HepG2 (cell line): Measurements from ENCODE around the gene SSR2. TPM values are rescaled to one million over a fixed set of nuclear protein-coding genes. Genes with fewer than 3 reads are reported as not detected.

ENCODE experiments used
- ATAC-seq: fragments of 200-7000 bp; cut with Tn5 transposase; 3 replicates; pipeline ENCODE4 v1.9.1; 2020; ENCODE audit warnings: mild to moderate bottlenecking, moderate library complexity
- BruUV-seq: library from RNA; stranded (reverse); fragments of 400-500 nt; replicated peaks from 2 replicates; lab custom pipeline; 2021; lab: Mats Ljungman, UMichigan
- CTCF ChIA-PET: fragments of 300-600 bp; formaldehyde crosslinking; extraction: SDS; loops from one replicate; lab custom pipeline; 2021; ENCODE audit warnings: low total read pairs, inconsistent platforms, low intra/inter-chr PET ratio; lab: Yijun Ruan, JAX
- POLR2A ChIA-PET: fragments of 350-600 bp; sonication (Branson Sonifier 250); formaldehyde crosslinking; loops from one replicate; lab custom pipeline; 2020; ENCODE audit warnings: antibody characterized with exemption, inconsistent platforms; lab: Yijun Ruan, JAX
- DNase-seq: peaks from one replicate; pipeline ENCODE4 v3.0.0-alpha.2; 2015; ENCODE audit warnings: low spot score
- FAIRE-seq: peaks from 3 replicates; lab custom pipeline; 2011; peaks lifted over from hg19 to GRCh38; lab: Jason Lieb, UNC
- H2AFZ ChIP-seq: one replicate; pipeline ENCODE4 v1.6.1; 2011; ENCODE audit warnings: low read length, inconsistent platforms
- H3K27ac ChIP-seq: fragments of 300-600 bp; 3 replicates; pipeline ENCODE4 v1.8.0; 2011; ENCODE audit warnings: mixed run types, mild to moderate bottlenecking, mixed read lengths, low read length, inconsistent platforms; ENCODE audit not compliant: insufficient read depth; ENCODE audit errors: extremely low read length
- H3K27me3 ChIP-seq, 2 experiments: fragments of 200-600 bp in 1 of 2; 2 replicates in 1 of 2; 3 replicates in 1 of 2; pipeline versions ENCODE4 v1.6.0 to v1.8.0; 2011; ENCODE audit warnings: low read length in 2 of 2, mild to moderate bottlenecking in 2 of 2, moderate library complexity in 2 of 2, inconsistent platforms in 1 of 2; ENCODE audit not compliant: insufficient read depth in 2 of 2, control insufficient read depth in 1 of 2
- H3K36me3 ChIP-seq, 2 experiments: fragments of 200-600 bp in 1 of 2; replicated peaks in 1 of 2; 2 replicates in 1 of 2; 3 replicates in 1 of 2; pipeline versions ENCODE4 v1.5.1 to v1.8.0; 2011; ENCODE audit warnings: low read length in 2 of 2, inconsistent platforms in 1 of 2; ENCODE audit not compliant: insufficient read depth in 2 of 2, control insufficient read depth in 1 of 2
- H3K4me1 ChIP-seq: 2 replicates; pipeline ENCODE4 v1.5.1; 2012; ENCODE audit warnings: low read length, inconsistent platforms; ENCODE audit not compliant: insufficient read depth
- H3K4me2 ChIP-seq: 2 replicates; pipeline ENCODE4 v1.6.0; 2011; ENCODE audit warnings: low read depth, low read length, inconsistent platforms
- H3K4me3 ChIP-seq, 3 experiments: fragments of 200-600 bp in 1 of 3; sonication (generic), shearing (Covaris generic) in 1 of 3; replicated peaks in 1 of 3; 2 replicates each; pipeline ENCODE4 v1.5.1; 2011 to 2016; ENCODE audit warnings: low read length in 3 of 3, inconsistent platforms in 2 of 3, low read depth in 2 of 3, mild to moderate bottlenecking in 2 of 3, control low read depth in 1 of 3, mixed read lengths in 1 of 3; ENCODE audit not compliant: insufficient read depth in 1 of 3
- H3K79me2 ChIP-seq: one replicate; pipeline ENCODE4 v1.6.1; 2011; ENCODE audit warnings: low read length, inconsistent platforms; ENCODE audit not compliant: insufficient read depth
- H3K9ac ChIP-seq: 2 replicates; pipeline ENCODE4 v1.6.0; 2011; ENCODE audit warnings: mild to moderate bottlenecking, low read depth, low read length, inconsistent platforms; ENCODE audit not compliant: insufficient read depth
- H3K9me3 ChIP-seq: 2 replicates; pipeline ENCODE4 v1.5.1; 2012; ENCODE audit warnings: mild to moderate bottlenecking, low read length
- H4K20me1 ChIP-seq: 2 replicates; pipeline ENCODE4 v1.6.0; 2011; ENCODE audit warnings: inconsistent platforms, mild to moderate bottlenecking, low read length, moderate library complexity; ENCODE audit not compliant: insufficient read depth
- MNT ChIP-seq: fragments of 450-650 bp; IDR thresholded peaks from 2 replicates; pipeline ENCODE4 v1.6.1; 2016
- ZBTB14 ChIP-seq: sonication (generic); formaldehyde crosslinking; IDR thresholded peaks from 2 replicates; pipeline ENCODE4 v1.4.0; 2020; ENCODE audit warnings: missing genetic modification reagents
- WGBS: methylation state at CpG from one replicate; pipeline ENCODE4 v1.1.6; 2017; ENCODE audit warnings: low lambda C conversion rate; 5-methylcytosine and 5-hydroxymethylcytosine counted together
- in situ Hi-C: cut with HindIII; loops from 2 replicates; pipeline ENCODE4 v1.10.0; 2017; ENCODE audit warnings: low pct_unique_long_range_greater_than_20kb; ENCODE audit not compliant: extremely low pct_ligation_motif_present
- intact Hi-C: fragments of 100-400 bp; cut with micrococcal nuclease; formaldehyde crosslinking; loops from one replicate; pipeline ENCODE4 v1.10.0; 2022; ENCODE audit not compliant: unreplicated experiment
- polyA plus RNA-seq, 8 experiments: library from polyadenylated mRNA; depleted of rRNA in 3 of 8; stranded (reverse) in 7 of 8; unstranded in 1 of 8; fragments of >200 nt; fragmentation: Illumina TruSeq in 4 of 8; extraction: Trizol in 4 of 8; gene quantifications; 2 replicates each; pipeline versions ENCODE4 v1.2.1 to v1.2.3, GENCODE V29; 2011 to 2016; ENCODE audit warnings: low read depth in 4 of 8, missing spikeins in 1 of 8, mixed read lengths in 1 of 8; ENCODE audit not compliant: insufficient read depth in 1 of 8
- total RNA-seq, 5 experiments: library from RNA; depleted of rRNA; stranded (reverse); fragments of >200 nt; fragmentation: Illumina TruSeq; extraction: Trizol; gene quantifications; 2 replicates each; pipeline ENCODE4 v1.2.3, GENCODE V29; 2016; ENCODE audit warnings: low read depth in 1 of 5

The SSR2 gene
- total and polyA plus RNA-seq, 2 of the 13 experiments (the other 11 are each of a cell fraction or from before 2014, with no cell fraction given) = 284 to 461 TPM

DNA sequence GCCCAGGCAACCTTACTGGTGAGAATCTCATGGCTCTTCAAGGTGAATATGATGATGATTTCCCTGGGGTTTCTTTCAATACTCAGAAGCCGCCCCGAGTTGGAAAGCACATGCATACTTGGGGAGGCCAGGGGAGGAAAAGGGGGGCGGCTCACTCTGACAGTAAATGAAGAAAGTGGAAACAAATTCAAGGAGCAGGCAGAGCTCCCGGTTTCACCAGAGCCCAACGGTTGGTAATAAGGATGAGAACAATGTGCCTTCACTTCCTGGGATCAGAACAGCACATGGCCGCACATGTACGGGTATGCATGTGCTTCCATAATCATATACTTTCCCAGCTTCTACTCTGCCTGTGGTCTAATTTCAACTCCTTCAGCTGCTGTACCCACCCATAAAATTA lies 38.6 kb downstream of the SSR2 start:
- no TSS peak for BruUV-seq
- intact Hi-C loops = no loop called here
- peak; percentile 34; the same call in 1 of the 2 replicates for TF ChIP-seq MNT
- TF ChIP-seq ZBTB14 (CRISPR knock-in tag) = no peak
- TF ChIP-seq, all 625 proteins: peak for 1
- H3K9ac ChIP-seq = no peak overlapping the region
- no peaks in the 10 kb centered on the region for H4K20me1 ChIP-seq
- H2AFZ ChIP-seq = no peak overlapping the region
- H3K4me1 ChIP-seq = peaks cover 66% of the 10 kb centered on the region
- H3K27me3 ChIP-seq = no peaks in the 10 kb centered on the region; a peak in 1 of 5 replicates
- H3K4me3 ChIP-seq = no peak overlapping the region
- H3K79me2 ChIP-seq = peaks cover 9% of the 10 kb centered on the region
- H3K4me2 ChIP-seq = peak overlapping the region; percentile 68
- CTCF ChIA-PET = no interaction called here
- no peak for FAIRE-seq
- no peak for DNase-seq
- no peaks in the 10 kb centered on the region for H3K9me3 ChIP-seq
- no peak for ATAC-seq
- in situ Hi-C loops = loop anchor here (10.0 kb wide), 1 partner anchor 47 kb away; the partner anchor contains the start of gene KHDC4
- 87% methylated on average over 7 of the region's 7 CpGs for WGBS
- H3K27ac ChIP-seq = no peak overlapping the region
- no peaks in the 10 kb centered on the region for H3K36me3 ChIP-seq
- POLR2A ChIA-PET = interaction anchor here (2.3 to 13.5 kb wide), 4 partner anchors 10 to 48 kb away, joined by 15 to 390 read pairs (median 32); partner anchors contain the start of genes KHDC4 and RXFP4
